HCT116 (cell line): Measurements from ENCODE around the gene ZBTB16.

ENCODE experiments used
- POLR2A ChIP-seq: IDR thresholded peaks from 2 replicates; pipeline ENCODE4 v1.7.0; 2011; ENCODE audit warnings: borderline replicate concordance; ENCODE audit not compliant: insufficient read depth, insufficient read length; ENCODE audit errors: extremely low read depth
- ZNF274 ChIP-seq: fragments of 200-500 bp; sonication (Bioruptor generic); IDR thresholded peaks from 2 replicates; pipeline ENCODE4 v1.6.1; 2014; ENCODE audit warnings: mild to moderate bottlenecking, low read depth, low read length, inconsistent platforms

GRCh38 chr11:114260077-114260476 lies 200.6 kb downstream of the ZBTB16 start:
- TF ChIP-seq ZNF274, result no peak
- no peak for TF ChIP-seq POLR2A
